ENCODE results near the gene GRWD1.

DNA sequence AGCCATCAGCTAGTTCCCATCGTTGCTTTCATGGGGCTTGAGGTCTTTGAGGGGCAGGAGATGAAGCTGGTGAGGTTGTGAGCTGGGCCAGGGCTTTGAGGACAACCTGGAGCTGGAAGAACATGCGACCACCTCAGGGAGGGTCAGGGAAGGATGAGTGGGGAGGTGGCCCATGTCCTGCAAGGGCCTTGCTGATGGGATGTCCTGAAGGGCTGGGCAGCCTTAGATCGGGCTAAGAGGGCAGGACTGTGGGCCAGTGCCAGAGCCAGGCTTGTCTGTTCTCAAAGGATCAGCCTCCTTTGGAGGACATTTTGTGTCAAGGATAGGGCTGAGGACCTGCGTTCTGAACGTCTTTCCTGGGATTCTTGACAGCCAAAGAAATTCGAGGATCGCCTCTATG lies 33.9 kb downstream of the GRWD1 start:
- TF ChIP-seq, protein P1, sequence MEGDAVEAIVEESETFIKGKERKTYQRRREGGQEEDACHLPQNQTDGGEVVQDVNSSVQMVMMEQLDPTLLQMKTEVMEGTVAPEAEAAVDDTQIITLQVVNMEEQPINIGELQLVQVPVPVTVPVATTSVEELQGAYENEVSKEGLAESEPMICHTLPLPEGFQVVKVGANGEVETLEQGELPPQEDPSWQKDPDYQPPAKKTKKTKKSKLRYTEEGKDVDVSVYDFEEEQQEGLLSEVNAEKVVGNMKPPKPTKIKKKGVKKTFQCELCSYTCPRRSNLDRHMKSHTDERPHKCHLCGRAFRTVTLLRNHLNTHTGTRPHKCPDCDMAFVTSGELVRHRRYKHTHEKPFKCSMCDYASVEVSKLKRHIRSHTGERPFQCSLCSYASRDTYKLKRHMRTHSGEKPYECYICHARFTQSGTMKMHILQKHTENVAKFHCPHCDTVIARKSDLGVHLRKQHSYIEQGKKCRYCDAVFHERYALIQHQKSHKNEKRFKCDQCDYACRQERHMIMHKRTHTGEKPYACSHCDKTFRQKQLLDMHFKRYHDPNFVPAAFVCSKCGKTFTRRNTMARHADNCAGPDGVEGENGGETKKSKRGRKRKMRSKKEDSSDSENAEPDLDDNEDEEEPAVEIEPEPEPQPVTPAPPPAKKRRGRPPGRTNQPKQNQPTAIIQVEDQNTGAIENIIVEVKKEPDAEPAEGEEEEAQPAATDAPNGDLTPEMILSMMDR (IDR thresholded peaks at IDR 0.05; ENCODE audit: insufficient read depth, low read depth, low read length), result no peak
- no peak for TF ChIP-seq EZH2 (IDR thresholded peaks at IDR 0.05; ENCODE audit: insufficient read depth, low read length)

All from astrocyte (in vitro differentiated cells and primary cell).